ENCODE results near the gene FAM47E. TPM values are rescaled to one million over a fixed set of nuclear protein-coding genes. Genes with fewer than 3 reads are reported as not detected.
A peak's percentile ranks its signal among the peaks of the same experiment; 100 is the strongest.

Gene FAM47E
- total RNA-seq, 3 donors from 2014 or later = not detected

- ATAC-seq = no peak
- Mint-ChIP-seq H3K9me3 (no peaks in the 10 kb centered on the region), H3K4me1 (ENCODE audit: low read depth) (peaks cover 36% of the 10 kb centered on the region), H3K36me3 (ENCODE audit: insufficient read depth) (no peaks in the 10 kb centered on the region), H3K4me3 (peak overlapping the region; percentile 86), H3K27me3 (ENCODE audit: low read depth) (no peaks in the 10 kb centered on the region)
- DNase-seq = no peak
Observed at GRCh38 chr4:76214177-76214675, 37.3 kb upstream of the FAM47E start.

GRCh38 chr4:76215077-76215476, 36.4 kb upstream of the FAM47E start:
- H3K36me3 Mint-ChIP-seq (ENCODE audit: insufficient read depth) = no peaks in the 10 kb centered on the region
- DNase-seq = no peak
- peaks cover 35% of the 10 kb centered on the region for H3K4me1 Mint-ChIP-seq (ENCODE audit: low read depth)
- H3K4me3 Mint-ChIP-seq = no peak overlapping the region
- H3K9me3 Mint-ChIP-seq = no peaks in the 10 kb centered on the region
- H3K27me3 Mint-ChIP-seq (ENCODE audit: low read depth) = no peaks in the 10 kb centered on the region
- no peak for ATAC-seq

GRCh38 chr4:76216524-76216923, 35.0 kb upstream of the FAM47E start:
- ATAC-seq = no peak
- H3K9me3 Mint-ChIP-seq = no peaks in the 10 kb centered on the region
- no peak for DNase-seq
- no peaks in the 10 kb centered on the region for H3K36me3 Mint-ChIP-seq (ENCODE audit: insufficient read depth)
- H3K4me1 Mint-ChIP-seq (ENCODE audit: low read depth) = peaks cover 32% of the 10 kb centered on the region
- H3K27me3 Mint-ChIP-seq (ENCODE audit: low read depth) = no peaks in the 10 kb centered on the region
- H3K4me3 Mint-ChIP-seq = no peak overlapping the region

- peaks cover 27% of the 10 kb centered on the region for H3K4me1 Mint-ChIP-seq (ENCODE audit: low read depth)
- H3K9me3 Mint-ChIP-seq = no peaks in the 10 kb centered on the region
- H3K36me3 Mint-ChIP-seq (ENCODE audit: insufficient read depth) = no peaks in the 10 kb centered on the region
- H3K27me3 Mint-ChIP-seq (ENCODE audit: low read depth) = no peaks in the 10 kb centered on the region
- ATAC-seq (no peak), DNase-seq (no peak)
- H3K4me3 Mint-ChIP-seq = no peak overlapping the region
Observed at GRCh38 chr4:76216975-76217814, 34.3 kb upstream of the FAM47E start.

GRCh38 chr4:76219299-76220055, 32.0 kb upstream of the FAM47E start:
- ATAC-seq (no peak), DNase-seq (no peak)
- Mint-ChIP-seq H3K4me3 (no peak overlapping the region), H3K9me3 (no peaks in the 10 kb centered on the region), H3K36me3 (ENCODE audit: insufficient read depth) (no peaks in the 10 kb centered on the region), H3K4me1 (ENCODE audit: low read depth) (peaks cover 12% of the 10 kb centered on the region), H3K27me3 (ENCODE audit: low read depth) (no peaks in the 10 kb centered on the region)

GRCh38 chr4:76224171-76224570, 27.4 kb upstream of the FAM47E start:
- no peak for DNase-seq
- Mint-ChIP-seq H3K36me3 (ENCODE audit: insufficient read depth) (peaks cover 2% of the 10 kb centered on the region), H3K9me3 (peaks cover 14% of the 10 kb centered on the region), H3K27me3 (ENCODE audit: low read depth) (peaks cover 2% of the 10 kb centered on the region), H3K4me3 (no peak overlapping the region), H3K4me1 (ENCODE audit: low read depth) (no peaks in the 10 kb centered on the region)
- ATAC-seq = no peak

- Mint-ChIP-seq H3K4me3 (no peak overlapping the region), H3K9me3 (peaks cover 19% of the 10 kb centered on the region), H3K36me3 (ENCODE audit: insufficient read depth) (peaks cover 2% of the 10 kb centered on the region), H3K27me3 (ENCODE audit: low read depth) (peaks cover 2% of the 10 kb centered on the region), H3K4me1 (ENCODE audit: low read depth) (no peaks in the 10 kb centered on the region)
- ATAC-seq = no peak
- DNase-seq = no peak
Observed at GRCh38 chr4:76226418-76226817, 25.1 kb upstream of the FAM47E start.

- ATAC-seq = no peak
- peaks cover 20% of the 10 kb centered on the region for H3K9me3 Mint-ChIP-seq
- no peak overlapping the region for H3K4me3 Mint-ChIP-seq
- H3K4me1 Mint-ChIP-seq (ENCODE audit: low read depth) = no peaks in the 10 kb centered on the region
- no peak for DNase-seq
- peaks cover 2% of the 10 kb centered on the region for H3K36me3 Mint-ChIP-seq (ENCODE audit: insufficient read depth)
- H3K27me3 Mint-ChIP-seq (ENCODE audit: low read depth) = no peaks in the 10 kb centered on the region
Observed at GRCh38 chr4:76232681-76233080, 18.8 kb upstream of the FAM47E start.

- no peaks in the 10 kb centered on the region for H3K4me1 Mint-ChIP-seq (ENCODE audit: low read depth)
- peaks cover 2% of the 10 kb centered on the region for H3K36me3 Mint-ChIP-seq (ENCODE audit: insufficient read depth)
- peaks cover 19% of the 10 kb centered on the region for H3K9me3 Mint-ChIP-seq
- H3K4me3 Mint-ChIP-seq = no peak overlapping the region
- ATAC-seq (no peak), DNase-seq (no peak)
- H3K27me3 Mint-ChIP-seq (ENCODE audit: low read depth) = no peaks in the 10 kb centered on the region
Observed at GRCh38 chr4:76233083-76233482, 18.4 kb upstream of the FAM47E start.

- H3K4me1 Mint-ChIP-seq (ENCODE audit: low read depth) = no peaks in the 10 kb centered on the region
- DNase-seq (no peak), ATAC-seq (no peak)
- H3K27me3 Mint-ChIP-seq (ENCODE audit: low read depth) = no peaks in the 10 kb centered on the region
- peaks cover 18% of the 10 kb centered on the region for H3K9me3 Mint-ChIP-seq
- H3K36me3 Mint-ChIP-seq (ENCODE audit: insufficient read depth) = peaks cover 2% of the 10 kb centered on the region
- H3K4me3 Mint-ChIP-seq = no peak overlapping the region
Observed at GRCh38 chr4:76233529-76233928, 18.0 kb upstream of the FAM47E start.

- no peaks in the 10 kb centered on the region for H3K4me1 Mint-ChIP-seq (ENCODE audit: low read depth)
- no peak for ATAC-seq
- no peaks in the 10 kb centered on the region for H3K27me3 Mint-ChIP-seq (ENCODE audit: low read depth)
- peaks cover 12% of the 10 kb centered on the region for H3K9me3 Mint-ChIP-seq
- no peak overlapping the region for H3K4me3 Mint-ChIP-seq
- no peak for DNase-seq
- H3K36me3 Mint-ChIP-seq (ENCODE audit: insufficient read depth) = no peaks in the 10 kb centered on the region
Observed at GRCh38 chr4:76233967-76234678, 17.4 kb upstream of the FAM47E start.

GRCh38 chr4:76234679-76235044, 16.9 kb upstream of the FAM47E start:
- no peak for ATAC-seq
- Mint-ChIP-seq H3K36me3 (ENCODE audit: insufficient read depth) (no peaks in the 10 kb centered on the region), H3K4me3 (no peak overlapping the region), H3K27me3 (ENCODE audit: low read depth) (no peaks in the 10 kb centered on the region), H3K9me3 (peaks cover 11% of the 10 kb centered on the region), H3K4me1 (ENCODE audit: low read depth) (no peaks in the 10 kb centered on the region)
- no peak for DNase-seq

- H3K27me3 Mint-ChIP-seq (ENCODE audit: low read depth) = no peaks in the 10 kb centered on the region
- H3K9me3 Mint-ChIP-seq = peaks cover 18% of the 10 kb centered on the region
- ATAC-seq (no peak), DNase-seq (no peak)
- H3K36me3 Mint-ChIP-seq (ENCODE audit: insufficient read depth) = no peaks in the 10 kb centered on the region
- no peak overlapping the region for H3K4me3 Mint-ChIP-seq
- H3K4me1 Mint-ChIP-seq (ENCODE audit: low read depth) = no peaks in the 10 kb centered on the region
Observed at GRCh38 chr4:76235407-76235806, 16.1 kb upstream of the FAM47E start.

- Mint-ChIP-seq H3K4me1 (ENCODE audit: low read depth) (no peaks in the 10 kb centered on the region), H3K27me3 (ENCODE audit: low read depth) (no peaks in the 10 kb centered on the region), H3K4me3 (no peak overlapping the region), H3K9me3 (peaks cover 23% of the 10 kb centered on the region), H3K36me3 (ENCODE audit: insufficient read depth) (no peaks in the 10 kb centered on the region)
- no peak for DNase-seq
- no peak for ATAC-seq
Observed at GRCh38 chr4:76235915-76236314, 15.6 kb upstream of the FAM47E start.

All from activated T-cell treated with anti-CD3 and anti-CD28 coated beads, Interleukin-2, amount 50 U/mL, for 4 hours (primary cell).